ENCODE measurements around the gene GALNT11.
"Not testable (repeated sequence)": the region's sequence is repeated elsewhere in the genome, so short reads cannot be mapped to it uniquely, and the experiment has no call there.

GALNT11 gene

DNA sequence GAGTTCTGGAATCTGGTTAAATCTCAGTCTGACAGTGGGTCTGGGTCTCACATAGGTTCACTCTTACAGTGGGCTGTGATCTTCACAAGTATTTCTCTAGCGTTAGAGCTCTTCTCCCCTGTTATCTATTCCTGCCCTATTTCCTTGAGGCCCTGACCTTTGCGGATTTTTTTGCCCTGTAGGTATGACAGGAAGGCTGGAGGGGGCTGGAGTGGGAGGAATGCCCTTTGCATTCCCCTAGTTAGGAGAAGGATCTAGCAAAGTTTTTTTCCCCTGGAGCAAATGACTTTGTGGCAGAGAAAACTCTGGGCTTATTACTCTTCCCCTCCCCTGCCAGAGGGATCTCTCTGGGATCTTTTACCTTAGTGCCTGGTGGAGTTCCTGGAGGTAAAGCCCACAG, 49.2 kb downstream of the GALNT11 start:
- DNase-seq (ENCODE audit: extremely low read depth in 1 of 2, low read depth in 1 of 2) = no peak

DNA sequence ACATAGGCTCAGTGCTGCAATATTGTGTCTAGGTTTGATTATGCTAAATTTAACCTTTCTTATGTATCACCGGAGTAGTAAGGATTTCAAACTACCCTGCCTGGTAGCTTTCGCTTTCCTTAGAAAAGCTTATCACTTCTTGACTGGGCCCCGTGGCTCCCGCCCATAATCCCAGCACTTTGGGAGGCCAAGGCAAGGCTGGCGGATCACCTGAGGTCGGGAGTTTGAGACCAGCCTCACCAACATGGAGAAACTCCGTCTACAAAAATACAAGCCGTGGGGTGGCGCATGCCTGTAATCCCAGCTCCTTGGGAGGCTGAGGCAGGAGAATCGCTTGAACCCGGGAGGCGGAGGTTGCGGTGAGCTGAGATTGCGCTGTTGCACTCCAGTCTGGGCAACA, 49.9 kb downstream of the GALNT11 start:
- DNase-seq (ENCODE audit: extremely low read depth in 1 of 2, low read depth in 1 of 2) = not testable (repeated sequence)

DNA sequence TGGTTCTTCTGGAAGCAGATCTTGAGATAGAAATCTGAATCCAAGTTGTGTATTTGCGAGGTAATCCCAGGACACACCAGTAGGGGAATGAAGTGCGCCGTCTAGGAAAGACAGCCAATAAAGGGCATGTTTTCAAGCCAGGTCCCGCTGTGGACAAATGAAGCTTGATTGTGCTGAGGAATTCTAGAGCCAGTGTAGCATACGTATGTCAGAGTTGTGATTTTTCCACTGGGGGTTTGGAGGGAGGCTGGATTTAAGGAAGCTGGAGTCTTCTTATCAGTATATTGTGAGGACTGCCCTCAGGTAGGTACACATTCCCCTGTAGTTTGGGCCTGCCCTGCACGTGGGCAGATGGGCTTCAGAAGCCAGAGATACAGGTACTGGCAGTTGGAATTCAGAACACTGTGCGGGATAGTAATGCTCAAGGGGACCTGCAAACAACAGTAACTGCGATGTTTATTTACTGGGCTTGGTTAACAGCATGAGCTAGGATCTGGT, 50.9 kb downstream of the GALNT11 start:
- DNase-seq (ENCODE audit: extremely low read depth in 1 of 2, low read depth in 1 of 2) = no peak

DNA sequence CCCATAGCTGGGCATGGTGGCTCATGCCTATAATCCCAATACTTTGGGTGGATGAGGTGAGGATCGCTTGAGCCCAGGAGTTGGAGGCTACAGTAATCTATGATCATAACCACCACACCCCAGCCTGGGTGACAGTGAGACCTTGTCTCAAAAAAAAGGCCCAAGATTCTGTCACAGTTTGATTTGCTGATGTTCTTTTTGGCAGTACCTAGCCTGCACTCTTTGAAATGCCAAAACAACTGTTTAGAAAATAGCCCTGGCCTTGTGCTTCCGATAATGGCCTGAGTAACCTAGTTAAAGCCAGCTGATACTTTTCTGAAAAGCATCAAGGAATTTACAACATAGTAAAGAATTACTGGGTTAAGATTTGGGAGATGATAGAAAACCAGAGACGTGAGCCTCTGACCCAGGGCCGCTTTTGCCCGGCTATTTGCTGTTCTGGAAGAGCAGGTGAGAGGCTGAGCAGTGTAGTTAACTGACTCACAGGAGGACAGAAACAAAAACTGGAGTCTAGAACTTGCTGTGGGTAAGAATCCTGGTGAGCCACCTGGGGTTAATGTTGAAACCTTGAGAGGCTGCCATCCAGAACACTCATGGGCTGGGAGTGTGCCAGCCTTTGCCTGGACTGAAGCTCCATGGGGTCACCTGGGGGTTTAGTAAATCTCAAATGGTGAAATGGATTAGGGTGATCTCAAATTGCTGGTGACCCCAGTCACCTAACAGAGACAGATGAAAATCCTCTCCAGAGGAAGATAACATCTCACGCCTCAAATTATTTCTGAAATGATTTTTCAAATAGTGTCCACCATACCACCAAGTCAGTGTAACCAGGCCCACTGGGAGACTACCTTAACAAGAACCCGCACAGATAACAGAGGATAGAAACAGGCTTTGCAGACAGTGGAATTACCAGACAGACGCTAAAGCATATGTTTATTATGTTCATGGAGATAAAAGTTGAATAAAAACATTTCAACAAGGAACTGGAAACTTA, 51.8 kb downstream of the GALNT11 start:
- no peak for DNase-seq (ENCODE audit: extremely low read depth in 1 of 2, low read depth in 1 of 2)

DNA sequence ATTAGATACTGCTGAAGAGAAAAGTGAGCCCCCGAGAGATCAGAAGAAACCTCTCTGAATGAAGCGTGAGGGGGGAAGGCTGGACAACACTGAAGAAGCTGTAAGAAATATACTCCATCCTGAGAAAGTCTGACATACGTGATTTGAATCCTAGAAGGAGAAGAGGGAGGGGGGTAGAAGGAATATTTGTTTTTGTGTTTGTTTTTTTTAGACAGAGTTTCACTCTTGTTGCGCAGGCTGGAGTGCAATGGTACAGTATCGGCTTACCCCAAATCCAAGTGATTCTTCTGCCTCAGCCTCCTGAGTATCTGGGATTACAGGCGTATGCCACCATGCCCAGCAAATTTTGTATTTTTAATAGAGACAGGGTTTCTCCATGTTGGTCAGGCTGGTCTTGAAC, 52.6 kb downstream of the GALNT11 start:
- no peak for DNase-seq (ENCODE audit: extremely low read depth in 1 of 2, low read depth in 1 of 2)

DNA sequence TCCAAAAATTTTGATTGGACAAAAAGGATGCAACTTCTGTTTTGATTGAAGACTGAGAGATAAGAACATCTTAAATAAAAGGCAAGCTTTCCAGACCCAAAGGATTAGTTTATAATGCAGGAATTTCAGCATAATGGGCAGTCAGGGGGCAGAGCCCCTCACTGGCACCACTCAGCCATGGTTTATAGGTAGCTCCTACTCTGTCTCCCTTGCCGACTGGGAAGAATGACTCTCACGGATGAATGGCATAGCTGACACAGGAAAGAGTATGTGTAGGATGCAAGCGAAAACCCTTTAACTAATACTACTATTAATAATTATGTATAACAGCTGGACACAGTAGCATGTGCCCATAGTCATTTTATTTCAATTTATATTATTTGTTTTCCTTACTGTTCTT, 53.3 kb downstream of the GALNT11 start:
- no peak for DNase-seq (ENCODE audit: extremely low read depth in 1 of 2, low read depth in 1 of 2)

DNA sequence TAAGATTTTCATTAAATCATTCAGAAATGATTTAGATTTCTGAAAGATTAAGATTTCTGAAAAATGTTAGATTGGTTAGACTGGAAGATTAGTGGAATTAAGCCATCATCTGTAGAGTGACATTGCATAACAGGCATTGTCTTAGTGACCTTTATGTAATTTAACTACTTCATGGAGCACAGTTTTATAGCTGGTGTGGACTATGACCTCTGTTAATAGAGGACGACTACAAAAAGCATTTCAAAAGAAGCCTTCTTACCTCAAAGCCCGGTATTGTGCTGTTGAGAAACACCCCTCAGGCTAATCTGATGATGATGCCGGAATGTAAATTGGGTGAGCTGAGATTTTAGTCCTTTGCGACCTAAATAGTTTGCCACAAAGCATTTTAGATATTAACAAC, 55.6 kb downstream of the GALNT11 start:
- no peak for DNase-seq (ENCODE audit: extremely low read depth in 1 of 2, low read depth in 1 of 2)

DNA sequence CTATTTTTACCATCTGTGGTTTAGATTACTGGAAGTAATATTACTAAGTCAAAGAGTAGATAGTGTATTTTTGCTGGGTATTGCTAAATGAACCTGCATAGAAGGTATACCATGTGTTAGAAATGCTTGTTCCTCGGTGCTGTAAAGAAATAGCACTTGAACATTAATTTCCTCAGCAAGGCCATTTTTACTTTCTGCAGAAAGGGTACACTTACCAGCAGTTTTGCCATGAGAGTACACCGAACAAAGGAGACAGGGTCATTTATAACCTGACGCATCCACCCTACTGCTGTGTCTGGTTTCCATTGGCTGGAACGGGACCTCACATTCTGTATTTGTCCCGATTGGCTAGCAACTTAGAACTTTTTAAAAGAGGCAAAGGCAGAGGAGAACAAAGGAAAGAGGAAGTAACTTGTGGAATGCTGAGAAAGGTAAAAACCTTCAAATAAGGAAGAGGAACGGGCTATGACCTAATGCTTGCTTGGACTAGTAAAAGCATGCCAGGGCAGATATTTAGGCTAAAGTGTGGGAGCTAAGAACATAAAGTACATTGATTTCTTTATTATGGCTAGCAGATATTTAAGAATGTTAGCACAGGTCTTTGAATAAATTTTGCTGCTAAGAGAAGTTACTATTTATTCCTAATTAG, 56.7 kb downstream of the GALNT11 start:
- not testable (repeated sequence) for DNase-seq (ENCODE audit: extremely low read depth in 1 of 2, low read depth in 1 of 2)

DNA sequence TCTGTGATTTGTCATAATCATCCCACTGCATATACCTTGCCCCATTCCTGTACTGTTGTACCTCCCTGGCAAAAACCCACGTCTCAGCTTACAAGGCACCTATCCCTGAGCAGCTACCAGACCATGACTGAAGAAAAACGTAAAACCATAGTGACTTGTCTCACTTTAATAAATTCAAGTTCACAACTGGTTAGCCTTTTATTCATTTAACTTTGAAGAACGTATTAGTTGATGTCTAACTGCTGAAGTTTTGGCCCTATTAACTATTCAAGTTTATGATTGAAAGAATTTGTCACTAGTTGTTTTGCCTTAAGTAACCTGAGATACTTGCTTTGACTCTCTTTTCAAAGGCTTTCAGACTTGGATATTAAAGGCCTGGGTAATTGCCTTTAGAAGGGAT, 59.7 kb downstream of the GALNT11 start:
- DNase-seq (ENCODE audit: extremely low read depth in 1 of 2, low read depth in 1 of 2) = no peak

DNA sequence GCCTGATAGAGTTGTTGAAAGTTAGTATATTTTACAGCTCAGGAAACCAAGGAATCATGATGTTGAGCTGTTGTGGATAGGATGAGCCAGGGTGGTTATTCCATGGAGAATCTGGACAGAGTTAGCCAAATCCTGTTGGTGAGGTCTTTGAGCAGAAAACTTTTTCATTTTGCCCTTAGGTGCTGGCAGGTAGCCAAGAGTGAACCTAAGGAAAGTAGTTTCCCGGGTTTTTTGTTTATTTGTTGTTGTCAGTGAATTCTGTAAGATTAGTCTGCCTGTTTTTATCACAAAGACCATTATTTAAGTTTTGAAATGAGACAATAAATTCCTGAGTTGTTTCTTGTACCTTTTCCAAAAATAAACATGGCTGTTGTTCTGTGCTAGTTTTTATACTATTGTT, 61.0 kb downstream of the GALNT11 start:
- no peak for DNase-seq (ENCODE audit: extremely low read depth in 1 of 2, low read depth in 1 of 2)

DNA sequence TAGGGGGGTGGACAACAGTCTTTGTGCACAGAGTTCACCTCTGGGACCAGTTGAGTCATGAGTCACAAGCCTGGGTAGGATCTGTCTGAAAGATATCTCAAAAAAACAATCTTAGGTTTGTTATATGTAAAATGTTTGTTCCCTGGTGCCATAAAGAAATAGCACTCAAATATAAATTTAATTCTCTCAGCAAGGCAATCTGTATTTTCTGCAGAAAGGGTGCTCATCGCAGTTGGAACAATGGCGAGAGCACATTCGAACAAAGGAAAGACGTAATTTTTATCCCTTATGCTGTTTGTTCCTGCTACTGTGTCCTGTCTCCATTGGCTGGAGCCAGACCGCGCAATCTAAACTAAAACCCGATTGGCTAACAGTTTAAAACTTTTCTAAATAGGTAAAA, 63.7 kb downstream of the GALNT11 start:
- no peak for DNase-seq (ENCODE audit: extremely low read depth in 1 of 2, low read depth in 1 of 2)

DNA sequence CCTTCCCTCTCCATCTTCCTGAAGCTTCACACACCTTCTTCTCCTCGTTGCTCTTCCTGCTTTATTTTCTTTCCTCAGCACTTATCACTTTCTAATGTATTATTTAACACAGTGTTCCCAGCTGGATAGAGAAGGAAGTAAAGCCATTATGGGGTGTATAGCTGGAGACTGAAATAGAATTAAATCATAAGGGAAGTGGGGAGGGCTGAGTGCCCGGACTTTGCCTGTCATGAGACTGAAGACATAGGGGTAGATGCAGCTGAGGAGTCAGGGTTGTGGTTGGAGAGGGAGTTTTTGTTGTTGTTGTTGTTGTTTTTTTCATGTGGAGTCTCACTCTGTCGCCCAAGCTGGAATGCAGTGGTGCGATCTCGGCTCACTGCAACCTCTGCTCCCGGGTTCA, 65.3 kb downstream of the GALNT11 start:
- no peak for DNase-seq (ENCODE audit: extremely low read depth in 1 of 2, low read depth in 1 of 2)

DNA sequence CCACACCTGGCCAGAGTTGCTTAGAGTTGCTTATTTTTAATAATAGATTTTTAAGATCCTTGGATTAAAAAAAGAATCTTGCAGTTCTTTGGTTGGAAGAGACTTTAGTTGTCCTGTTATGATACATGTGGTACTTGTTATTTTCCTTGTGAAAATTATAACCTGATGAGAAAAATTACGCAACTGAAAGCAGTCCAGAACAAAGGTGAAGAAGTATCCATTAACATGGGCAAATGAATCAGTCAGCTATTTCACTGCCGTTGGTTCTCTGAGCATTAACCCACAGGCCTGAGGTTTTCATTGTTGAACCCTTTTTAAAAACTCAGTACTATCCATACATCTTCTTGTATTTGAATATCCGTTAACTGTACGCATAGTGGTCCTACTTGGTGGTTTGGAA, 68.2 kb downstream of the GALNT11 start:
- DNase-seq (ENCODE audit: extremely low read depth in 1 of 2, low read depth in 1 of 2) = no peak

DNA sequence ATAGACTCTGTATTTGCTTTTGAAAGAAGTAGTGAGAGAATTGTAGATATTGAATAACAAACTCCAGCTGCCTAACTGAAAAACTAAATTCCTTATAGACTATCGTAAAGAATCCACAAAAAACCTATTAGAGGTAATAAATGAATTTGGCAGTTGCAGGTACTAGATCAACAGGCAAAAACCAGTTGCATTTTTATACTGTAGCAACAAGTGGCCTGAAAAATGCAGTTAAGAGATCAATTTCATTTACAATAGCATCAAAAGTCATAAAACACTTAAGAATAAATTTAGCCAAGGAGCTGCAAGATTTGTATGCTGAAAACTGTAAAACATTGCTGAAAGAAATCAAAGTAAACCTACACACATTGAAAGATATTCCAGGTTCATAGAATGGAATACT, 70.3 kb downstream of the GALNT11 start:
- no peak for DNase-seq (ENCODE audit: extremely low read depth in 1 of 2, low read depth in 1 of 2)

DNA sequence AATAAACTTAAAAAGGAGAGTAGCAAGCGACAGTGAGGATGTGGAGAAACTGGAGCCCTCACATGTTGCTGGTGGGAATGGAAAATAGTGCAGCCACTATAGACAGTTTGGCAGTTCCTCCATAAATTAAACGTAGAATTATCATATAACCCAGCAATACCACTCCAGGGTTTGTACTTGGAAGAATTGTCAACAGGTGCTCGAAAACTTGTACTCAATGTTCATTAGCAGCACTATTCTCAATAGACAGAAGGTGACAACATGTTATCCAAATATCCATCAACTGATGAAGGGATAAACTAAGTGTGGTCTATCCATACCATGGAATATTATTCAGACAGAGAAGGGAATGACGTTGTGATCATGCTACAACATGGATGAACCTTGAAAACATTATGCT, 71.9 kb downstream of the GALNT11 start:
- no peak for DNase-seq (ENCODE audit: extremely low read depth in 1 of 2, low read depth in 1 of 2)

DNA sequence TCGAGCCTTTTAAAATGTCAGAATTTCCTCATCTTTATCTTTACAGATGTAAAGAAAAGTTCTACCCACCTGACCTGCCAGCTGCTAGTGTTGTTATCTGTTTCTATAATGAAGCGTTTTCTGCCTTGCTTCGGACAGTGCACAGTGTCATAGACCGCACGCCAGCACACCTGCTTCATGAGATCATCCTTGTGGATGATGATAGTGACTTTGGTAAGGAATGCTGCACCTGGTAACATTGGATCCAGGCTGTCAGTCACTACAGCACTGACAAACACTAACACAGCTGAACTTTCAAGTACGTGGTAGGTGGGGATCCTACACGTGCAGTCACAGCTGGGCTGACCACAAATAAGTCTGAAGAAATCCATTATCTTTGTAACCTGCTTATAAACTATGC, 77.6 kb downstream of the GALNT11 start:
- DNase-seq (ENCODE audit: extremely low read depth in 1 of 2, low read depth in 1 of 2) = no peak

DNA sequence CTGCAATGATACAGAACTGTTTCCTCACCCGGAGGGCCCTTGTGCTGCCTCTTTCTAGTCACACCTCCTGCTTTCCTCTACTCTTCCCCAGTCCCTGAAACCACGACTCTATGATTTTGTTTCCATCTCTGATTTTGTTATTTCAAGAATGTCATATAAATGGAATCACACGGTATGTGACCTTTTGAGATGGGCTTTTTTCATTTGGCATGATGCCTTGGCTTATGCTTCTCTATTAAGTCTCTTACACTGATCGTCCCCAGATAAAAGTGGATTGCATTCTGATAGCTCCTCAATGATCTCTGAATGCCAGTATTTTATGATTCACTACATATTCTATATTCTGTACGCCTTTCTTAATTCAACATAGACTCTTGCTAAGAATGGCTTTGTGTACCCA, 78.2 kb downstream of the GALNT11 start:
- DNase-seq (ENCODE audit: extremely low read depth in 1 of 2, low read depth in 1 of 2) = no peak

DNA sequence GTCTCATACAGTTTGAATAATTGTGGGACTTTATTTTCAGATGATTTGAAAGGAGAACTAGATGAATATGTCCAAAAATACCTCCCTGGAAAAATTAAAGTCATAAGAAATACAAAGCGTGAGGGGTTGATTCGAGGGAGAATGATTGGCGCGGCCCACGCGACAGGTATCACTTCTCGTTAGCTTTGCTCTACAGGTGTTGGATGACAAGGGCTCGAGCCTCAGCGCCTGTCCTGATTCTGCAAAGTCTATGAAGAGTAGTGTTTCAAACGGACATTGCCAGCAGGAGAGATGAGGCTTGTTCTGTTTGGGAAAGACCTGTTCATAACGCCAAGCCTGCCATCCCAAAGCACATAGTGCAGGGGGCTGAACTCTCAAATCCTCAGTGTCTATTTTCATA, 79.7 kb downstream of the GALNT11 start:
- no peak for DNase-seq (ENCODE audit: extremely low read depth in 1 of 2, low read depth in 1 of 2)

DNA sequence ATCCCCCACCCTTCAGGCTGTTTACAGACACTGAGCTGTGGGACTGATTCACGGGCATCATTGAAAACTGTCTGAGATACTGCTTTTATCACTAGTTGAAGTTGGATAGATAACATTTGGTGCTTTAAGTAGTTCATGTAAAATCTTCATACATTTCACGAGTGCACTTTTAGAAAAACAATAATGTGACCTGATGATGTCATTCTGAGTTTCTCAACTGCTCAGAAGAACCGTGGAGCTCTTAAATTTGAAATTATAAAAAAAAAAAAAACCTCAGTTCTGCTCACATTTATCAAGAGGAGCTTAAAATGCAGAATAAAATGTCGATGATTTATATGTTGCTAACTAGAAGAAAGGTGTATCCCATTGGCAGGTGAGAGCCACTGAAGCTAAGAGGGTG, 81.5 kb downstream of the GALNT11 start:
- no peak for DNase-seq (ENCODE audit: extremely low read depth in 1 of 2, low read depth in 1 of 2)

DNA sequence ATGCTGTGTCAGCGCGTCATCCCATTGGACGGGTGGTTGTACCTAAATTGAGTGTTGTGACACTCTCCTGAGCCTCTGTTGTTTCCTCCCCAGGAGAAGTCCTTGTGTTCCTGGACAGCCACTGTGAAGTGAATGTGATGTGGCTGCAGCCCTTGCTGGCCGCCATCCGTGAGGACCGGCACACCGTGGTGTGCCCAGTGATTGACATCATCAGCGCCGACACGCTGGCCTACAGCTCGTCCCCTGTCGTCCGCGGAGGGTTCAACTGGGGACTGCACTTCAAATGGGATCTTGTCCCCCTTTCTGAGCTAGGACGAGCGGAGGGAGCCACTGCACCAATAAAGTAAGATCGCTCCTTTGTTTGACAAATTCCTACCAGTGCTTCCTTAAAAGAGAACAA, 82.5 kb downstream of the GALNT11 start:
- DNase-seq (ENCODE audit: extremely low read depth in 1 of 2, low read depth in 1 of 2) = no peak

DNA sequence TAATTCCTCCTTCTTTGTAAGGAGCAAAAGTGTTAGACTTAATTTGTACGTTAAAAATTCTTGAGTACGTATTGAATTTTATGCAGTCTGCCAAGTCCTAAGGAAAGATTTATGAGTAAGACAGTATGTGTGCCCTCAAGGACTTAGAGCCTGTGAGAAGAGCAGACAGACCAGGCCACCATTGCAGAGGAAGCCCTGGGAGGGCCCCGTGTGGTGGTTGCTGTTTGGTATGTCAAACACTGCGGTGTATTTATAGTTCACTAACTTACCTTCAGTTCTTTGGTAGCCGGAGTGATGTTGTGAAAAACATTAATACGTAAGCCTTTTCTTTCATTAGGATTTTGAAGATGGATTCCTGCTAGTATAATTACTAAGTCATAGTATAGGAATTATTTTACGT, 82.9 kb downstream of the GALNT11 start:
- DNase-seq (ENCODE audit: extremely low read depth in 1 of 2, low read depth in 1 of 2) = no peak

DNA sequence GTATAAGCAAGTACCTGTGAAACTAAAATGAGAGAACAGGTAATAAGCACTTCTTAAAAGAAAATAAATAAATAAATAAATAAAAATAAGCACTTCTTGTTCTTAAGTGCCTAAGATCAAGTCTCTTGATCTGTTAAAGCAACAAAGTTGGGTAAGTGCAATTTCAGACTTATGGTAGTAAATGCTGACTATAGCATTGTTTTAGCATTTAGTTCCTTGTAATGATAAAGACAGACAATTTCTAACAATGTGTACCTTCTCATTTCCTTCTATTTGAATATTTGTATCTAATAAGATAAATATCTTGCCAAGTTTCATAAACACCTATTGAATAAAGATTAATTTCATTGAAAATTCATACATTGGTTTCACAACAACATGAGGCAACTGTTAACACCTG, 87.4 kb downstream of the GALNT11 start:
- DNase-seq (ENCODE audit: extremely low read depth in 1 of 2, low read depth in 1 of 2) = no peak
